Amygdala (tissue), 56 donors: ENCODE results near the gene SLC19A1.
"Not testable (repeated sequence)": the region's sequence is repeated elsewhere in the genome, so short reads cannot be mapped to it uniquely, and the experiment has no call there.

Source experiments
- DNase-seq, 56 donors: peaks; one replicate each; lab custom pipeline; 2025; lab: John Stamatoyannopoulos, UW

Gene SLC19A1

DNA sequence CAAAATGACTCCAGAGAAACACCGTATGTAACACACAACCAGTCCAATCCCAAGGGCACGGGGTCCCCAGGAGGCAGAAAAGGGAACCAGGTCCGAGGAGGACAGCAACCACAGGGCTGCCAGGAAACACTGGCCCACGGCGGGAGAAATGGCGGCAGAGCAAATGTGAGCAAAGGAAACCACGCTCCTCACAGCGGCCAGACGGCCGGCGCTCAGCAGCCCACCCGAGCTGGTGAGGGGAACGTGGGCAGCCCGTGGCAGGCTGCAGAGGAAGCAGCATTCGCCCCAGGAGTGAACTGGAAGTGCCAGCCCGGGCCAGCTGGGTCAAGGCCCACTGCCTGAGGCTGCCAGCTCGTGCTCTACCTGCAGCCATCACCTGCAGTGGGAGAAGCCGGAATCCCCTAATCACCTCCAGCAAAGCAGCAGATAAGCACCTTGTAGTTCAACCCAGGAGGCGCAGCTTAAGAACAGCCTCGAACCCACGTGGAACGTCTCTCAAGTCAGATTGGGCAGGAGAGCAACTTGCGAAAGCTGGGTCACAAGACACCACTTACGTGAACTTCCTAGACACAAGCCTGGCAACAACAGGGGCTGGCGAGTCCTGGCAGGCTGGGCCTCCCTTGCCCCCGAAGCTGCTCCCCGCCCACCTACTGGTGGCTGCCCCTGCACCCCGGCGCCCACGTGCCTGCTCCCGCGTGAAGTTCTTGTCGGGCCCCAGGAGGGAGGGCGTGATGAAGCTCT, 6.7 kb downstream of the SLC19A1 start:
- peak in 8 of 56 donors; percentile 19 to 66 (median 32) for DNase-seq

DNA sequence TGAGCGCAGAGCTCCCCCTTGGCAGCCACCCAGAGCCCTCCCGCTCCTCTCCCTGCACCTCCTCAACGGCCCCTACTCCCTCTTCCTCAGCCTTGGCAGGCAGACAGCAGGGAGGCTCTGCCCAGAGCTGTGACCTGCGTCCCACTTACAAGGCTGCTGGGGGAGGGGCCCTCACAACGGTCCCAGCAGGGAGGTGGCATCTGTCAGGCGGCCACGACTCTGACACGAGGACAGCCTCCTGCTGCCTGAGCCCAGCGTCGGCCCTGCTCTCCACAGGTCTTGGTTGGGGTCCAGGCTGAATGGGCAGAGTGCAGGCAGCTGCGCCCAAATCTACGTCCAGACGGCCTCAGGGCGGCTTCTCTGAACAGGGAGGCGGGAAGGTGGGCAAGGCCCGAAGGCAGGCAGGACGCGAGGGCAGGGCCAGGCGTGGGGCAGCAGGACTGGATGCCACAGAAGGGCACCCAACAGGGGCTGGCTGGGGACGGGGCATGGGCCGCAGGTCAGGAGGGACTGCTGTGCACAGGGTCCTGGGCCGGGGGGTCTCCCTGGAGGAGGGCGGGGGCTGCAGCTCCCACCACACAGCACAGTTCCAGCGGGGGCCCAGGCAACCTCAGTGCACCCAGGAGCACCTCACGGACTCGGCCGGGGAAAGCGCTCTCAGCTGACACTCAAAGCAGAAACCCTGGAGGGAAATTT, 7.5 kb downstream of the SLC19A1 start:
- DNase-seq: peak in 38 of 56 donors; percentile 35 to 87 (median 58)

DNA sequence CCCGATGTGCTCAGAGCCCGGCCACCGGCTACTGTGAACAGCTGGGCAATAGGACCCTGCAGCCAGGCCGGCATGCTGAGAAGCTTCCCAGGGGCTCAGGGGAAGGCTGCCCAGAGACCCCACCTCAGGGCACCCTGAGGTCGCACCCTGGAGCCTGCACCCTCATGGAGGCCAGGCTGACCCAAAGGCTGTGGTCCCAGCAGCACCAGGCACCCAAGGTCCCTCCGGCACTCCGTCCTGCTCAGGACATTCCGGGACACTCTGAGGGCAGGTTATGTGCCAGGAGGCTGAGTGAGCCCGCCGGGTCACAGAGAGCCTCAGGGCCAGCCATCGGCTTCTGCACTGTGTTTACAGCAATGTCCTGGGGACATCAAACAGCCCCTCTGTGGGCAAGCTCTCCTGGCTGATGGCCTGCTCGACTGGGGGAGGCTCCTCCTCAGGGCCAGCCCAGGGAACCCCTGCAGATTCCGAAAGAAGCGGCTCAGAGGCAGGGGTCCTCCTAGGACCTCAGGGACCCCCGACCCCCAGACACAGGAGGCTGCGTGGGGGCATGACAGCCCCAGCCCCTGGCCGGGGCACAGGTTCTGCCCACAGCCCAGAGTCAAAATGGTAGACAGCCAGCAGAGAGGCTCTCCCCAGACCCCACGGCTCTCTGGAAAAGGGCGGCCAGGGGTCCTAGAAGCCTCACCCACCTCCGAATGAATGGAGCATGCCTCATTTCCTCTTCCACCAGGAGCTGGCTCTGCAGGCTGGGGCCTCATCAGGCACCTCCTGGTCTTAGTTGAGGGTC, 8.2 kb downstream of the SLC19A1 start:
- DNase-seq: no peak

DNA sequence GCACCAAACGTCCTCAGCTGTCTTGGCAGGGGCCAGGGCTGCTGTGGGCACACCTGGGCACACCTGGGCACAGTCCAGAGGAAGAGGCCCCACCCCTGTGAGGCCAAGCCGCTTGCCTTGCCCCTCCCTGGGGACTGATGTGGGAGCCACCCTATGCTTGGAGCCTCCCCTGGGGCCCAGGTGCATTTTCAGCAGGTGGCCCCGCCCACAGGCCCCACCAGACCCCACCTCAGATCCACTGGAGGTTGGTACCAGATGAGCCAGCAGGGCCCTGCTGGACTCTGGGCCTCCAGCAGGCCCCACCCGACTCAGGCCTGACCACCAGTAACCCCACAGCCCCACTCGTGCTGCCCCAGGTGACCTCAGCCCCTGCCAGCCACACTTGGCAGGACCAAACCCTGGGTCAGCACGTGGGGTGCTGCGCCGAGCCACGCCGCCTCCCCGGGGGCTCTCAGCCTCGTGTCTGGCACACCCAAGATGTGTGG, 8.8 kb downstream of the SLC19A1 start:
- DNase-seq: peak in 3 of 56 donors; percentile 14 to 44 (median 19)

DNA sequence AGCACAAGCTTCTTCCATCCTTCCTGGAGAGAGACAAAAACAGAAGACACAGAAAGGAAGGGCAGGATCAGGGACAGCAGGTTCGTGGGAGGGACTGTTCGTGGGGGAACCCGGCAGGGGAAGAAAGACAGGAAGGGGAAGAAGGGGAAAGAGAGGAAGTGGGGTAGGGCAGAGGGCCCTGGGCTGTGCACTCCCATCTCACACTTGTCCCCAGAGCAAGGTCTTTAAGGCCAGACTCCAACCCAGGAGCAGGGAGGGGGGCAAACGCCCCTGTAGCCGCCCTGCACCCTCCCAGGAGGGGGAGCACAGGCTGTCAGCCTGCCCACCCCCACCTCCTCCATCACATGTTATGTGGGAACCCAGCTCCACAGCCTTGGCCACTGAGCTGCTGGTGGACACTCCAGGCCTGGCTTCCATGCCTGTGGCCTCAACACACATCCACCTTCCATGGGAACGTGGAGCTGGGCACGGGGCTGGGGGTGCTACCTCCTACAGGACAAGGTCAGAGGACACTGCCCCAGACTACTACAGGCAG, 9.3 kb downstream of the SLC19A1 start:
- DNase-seq: no peak

DNA sequence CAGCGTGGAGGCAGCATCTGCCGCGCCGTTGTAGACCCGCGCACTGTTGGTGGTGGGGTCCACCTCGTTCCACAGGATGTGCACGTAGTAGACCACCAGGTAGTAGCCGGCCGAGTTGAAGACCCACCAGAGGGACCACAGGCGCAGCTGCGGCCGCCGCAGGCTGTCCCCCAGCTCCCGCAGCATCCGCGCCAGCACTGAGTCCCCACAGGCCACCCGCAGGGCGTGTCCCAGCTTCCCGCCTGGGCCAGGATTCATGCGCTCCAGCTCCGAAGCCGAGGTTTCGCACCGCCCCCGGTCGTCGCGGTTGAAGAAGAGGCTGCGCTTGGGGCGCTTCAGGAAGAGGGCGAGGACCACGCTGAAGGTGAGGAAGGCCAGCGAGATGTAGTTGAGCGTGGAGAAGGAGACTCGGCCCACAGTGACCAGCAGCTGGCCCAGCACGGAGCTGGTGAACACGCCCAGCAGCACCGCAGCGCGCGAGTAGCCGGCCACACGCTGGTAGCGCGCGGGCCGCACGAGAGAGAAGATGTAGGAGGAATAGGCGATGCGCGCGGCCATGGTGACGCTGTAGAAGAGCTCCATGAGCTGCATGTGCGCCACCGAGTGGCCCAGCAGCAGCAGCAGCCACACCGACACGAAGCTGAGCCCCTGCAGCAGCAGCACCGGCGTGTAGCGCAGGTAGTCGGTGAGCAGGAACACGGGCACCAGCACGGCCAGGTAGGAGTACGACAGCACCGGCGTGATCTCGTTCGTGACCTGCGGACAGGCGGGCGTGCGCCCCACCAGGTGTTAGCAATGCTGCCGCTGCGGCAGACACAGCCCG, 10.6 kb downstream of the SLC19A1 start:
- no peak for DNase-seq

DNA sequence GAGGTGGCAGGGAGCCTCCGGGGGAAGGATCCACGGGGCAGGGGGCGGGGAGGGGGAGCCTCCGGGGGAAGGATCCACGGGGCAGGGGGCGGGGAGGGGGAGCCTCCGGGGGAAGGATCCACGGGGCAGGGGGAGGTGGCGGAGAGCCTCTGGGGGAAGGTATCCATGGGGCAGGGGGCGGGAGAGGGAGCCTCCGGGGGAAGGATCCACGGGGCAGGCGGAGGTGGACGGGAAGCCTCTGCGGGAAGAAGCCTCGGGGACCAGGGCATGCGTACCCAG, 11.2 kb downstream of the SLC19A1 start:
- DNase-seq: not testable (repeated sequence)

DNA sequence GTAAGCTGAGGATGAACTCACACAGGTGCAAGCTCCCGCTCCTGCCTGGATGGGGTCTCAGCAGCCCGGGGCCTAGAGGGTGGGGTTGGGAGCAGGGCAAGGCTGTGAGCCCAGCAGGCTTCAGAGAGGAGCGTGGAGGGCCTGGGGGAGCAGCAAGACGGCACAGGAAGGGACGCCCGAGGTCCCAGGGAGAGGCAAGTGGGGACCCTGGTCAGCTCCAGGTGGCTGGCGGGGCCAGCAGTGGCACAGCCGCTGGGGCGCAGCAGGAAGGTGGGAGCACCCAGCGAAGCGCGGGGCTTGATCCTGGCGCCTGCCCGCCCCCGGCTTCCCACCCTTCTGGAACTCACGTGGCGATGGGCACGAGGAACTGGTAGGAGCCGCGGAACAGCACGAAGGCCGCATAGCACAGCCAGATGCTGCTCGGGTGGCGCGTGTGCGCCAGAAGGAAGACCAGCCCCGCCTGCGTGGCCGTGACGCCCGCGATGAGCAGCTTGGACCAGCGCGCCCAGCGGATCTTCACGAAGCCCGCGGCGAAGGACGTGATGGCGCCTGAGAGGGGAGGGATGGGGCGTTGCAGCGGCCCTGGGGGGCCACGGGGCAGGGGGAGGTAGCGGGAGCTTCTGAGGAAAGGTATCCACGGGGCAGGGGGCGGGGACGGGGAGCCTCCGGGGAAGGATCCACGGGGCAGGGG, 11.7 kb downstream of the SLC19A1 start:
- DNase-seq: no peak

DNA sequence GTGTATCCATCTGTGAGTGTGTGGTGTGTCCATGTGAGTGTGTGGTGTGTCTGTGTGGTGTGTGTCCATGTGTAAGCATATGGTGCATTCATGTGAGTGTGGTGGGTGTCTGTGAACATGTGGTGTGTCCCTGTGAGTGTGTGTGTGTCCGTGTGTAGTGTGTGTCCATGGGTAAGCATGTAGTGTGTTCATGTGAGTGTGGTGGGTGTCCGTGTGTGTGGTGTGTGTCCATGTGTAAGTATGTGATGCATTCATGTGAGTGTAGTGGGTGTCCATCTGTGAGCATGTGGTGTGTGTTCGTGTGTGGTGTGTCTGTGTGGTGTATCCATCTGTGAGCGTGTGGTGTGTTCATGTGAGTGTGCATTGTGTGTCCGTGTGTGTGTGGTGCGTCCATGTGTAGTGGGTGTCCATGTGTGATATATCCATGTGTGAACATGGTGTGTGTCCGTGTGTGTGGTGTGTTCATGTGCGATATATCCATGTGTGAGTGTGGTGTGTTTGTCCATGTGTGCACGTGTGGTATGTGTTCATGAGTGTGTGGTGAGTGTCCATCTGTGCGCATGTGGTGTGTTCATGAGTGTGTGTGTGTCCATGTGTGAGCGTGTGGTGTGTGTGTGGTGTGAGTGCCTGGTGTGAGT, 12.3 kb downstream of the SLC19A1 start:
- DNase-seq: no peak

DNA sequence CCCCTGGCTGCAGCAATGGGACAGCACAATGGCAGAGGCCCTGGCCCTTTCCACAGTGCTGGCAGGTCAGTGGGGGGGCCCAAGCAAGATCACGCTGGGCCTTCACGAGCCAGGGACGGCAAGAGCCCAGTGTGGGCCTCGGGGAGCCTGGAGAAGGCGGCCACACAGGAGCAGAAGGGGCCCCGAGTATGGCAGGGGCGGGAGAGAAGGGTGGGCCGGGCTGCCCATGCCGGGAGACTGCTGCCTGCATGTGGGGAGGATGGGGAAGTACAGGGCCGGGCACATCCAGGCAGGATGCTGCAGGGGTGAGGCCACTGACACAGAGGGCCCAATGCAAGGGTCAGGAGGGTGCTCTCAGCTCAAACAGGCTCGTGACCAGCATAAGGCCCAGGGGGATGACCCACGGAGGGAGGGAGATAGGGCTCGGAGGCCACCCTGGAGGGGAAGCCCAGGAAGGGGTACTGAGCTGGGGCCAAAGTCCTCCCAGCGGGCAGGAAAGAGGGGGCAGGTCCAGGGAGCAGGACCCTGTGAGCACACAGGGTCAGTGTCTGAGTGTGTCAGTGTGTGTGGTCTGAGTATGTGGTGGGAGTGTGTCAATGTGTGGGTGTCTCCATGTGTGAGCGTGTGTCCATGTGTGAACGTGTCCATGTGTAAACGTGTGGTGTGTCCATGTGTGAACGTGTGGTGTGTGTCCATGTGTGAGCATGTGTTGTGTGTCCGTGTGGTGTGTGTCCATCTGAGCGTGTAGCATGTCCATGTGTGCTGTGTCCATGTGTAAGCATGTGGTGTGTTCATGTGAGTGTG, 13.1 kb downstream of the SLC19A1 start:
- no peak for DNase-seq

DNA sequence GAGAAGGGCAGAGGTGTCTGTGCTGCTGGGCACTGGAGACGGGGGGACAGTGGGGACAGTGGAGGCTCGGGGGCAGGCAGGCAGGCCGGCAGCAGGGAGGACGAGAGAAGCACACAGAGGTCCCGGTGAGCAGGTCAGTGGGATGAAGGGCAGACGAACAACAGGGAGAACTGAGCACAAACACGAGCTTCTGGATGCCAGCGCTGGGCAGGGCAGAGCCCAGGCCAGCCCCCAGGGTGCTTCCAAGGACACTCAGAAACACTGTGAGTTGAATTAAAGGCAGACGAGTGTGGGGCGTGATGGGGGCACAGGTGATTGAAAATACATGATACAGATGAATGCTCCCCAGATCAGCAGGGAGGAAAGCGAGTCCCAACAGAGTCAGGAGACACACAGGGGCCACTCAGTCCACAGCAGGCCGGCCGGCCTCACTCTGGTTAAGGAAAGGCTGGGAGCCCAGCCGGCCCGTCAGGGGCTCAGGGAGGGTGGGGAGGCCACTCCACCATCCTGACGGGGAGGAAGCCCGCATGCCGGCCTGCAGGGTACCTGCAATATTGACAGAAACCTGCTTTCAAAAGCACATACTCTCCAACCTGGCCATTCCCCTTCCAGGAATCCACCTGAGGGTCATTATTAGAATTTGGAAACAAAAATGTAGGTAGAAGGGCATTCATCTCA, 14.1 kb downstream of the SLC19A1 start:
- DNase-seq: no peak

DNA sequence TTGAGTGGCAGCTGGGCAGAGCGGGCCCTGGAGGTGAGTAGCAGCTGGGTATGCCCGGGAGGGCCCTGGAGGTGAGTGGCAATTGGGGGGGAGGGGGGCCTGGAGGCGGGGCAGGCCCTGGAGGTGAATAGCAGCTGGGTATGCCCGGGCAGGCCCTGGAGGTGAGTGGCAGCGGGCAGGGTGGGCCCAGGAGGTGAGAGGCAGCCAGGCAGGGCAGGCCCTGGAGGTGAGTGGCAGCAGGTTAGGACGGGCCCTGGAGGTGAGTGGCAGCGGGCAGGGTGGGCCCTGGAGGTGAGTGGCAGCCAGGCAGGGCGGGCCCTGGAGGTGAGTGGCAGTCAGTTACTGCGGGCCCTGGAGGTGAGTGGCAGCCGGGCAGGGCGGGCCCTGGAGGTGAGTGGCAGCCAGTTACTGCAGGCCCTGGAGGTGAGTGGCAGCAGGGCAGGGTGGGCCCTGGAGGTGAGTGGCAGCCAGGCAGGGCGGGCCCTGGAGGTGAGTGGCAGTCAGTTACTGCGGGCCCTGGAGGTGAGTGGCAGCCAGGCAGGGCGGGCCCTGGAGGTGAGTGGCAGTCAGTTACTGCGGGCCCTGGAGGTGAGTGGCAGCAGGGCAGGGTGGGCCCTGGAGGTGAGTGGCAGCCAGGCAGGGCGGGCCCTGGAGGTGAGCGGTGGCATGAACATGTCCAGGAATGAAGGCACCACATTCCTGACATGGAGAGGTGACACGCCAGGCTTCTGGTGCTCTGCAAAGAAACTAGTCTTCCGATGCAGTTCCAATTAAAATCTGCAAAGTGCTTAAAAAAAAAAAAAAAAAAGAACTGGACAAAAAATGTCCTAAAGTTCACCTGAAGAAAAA, 14.9 kb downstream of the SLC19A1 start:
- DNase-seq: not testable (repeated sequence)

DNA sequence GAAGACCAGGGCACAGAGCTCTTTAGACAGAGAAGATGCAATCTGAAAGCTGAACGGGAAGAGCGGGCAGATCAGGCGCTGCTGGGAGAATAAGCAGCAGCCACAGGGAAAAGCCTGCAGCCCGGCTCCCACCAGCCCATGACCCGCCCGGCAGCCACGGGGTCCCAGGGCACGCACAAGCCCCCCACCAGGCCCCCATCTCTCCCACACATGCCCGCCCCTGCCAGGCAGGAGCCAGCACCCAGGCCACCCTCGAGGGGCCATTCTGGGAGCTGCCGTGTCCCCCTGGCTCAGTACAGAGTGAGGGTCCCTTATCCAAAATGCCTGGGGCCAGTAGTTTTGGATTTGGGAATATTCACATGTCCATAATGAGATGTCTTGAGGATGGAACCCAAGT, 16.3 kb downstream of the SLC19A1 start:
- DNase-seq: no peak

DNA sequence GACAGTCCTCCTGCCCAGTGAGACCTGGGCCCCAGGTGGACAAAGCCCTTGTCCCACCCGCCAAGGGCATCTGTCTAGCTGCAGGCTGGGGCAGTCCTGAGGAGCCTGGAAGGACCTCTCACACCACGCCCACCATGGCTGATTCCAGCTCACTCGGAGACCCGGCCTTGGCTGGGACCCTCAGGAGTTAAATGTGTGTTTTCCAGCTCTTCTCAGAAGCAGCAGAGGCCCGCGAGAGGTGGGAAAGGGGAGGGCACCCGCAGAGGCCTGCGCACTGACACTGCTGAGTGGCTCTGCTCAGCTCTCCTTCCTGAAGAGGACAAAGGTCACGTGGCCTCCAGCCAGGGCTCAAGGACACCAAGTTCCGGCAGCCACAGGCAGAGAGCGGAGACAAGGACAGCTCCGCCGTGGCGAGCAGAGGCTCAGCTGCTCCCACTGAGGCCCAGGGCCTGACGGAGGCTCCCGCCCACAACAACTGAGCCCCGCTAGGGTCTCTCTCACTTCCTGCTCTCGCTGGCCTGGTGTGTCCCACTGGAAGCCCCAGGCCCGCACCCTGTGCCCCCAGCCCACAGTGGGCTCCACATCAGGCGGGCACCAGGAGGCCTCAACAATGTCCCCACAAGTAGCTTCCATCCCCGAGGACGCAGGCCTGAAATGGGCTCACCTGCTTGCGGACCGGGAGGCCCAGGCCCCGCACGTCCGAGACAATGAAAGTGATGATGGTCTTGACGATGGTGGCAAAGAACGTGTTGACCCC, 16.9 kb downstream of the SLC19A1 start:
- peak in 1 of 56 donors; percentile 17 for DNase-seq

DNA sequence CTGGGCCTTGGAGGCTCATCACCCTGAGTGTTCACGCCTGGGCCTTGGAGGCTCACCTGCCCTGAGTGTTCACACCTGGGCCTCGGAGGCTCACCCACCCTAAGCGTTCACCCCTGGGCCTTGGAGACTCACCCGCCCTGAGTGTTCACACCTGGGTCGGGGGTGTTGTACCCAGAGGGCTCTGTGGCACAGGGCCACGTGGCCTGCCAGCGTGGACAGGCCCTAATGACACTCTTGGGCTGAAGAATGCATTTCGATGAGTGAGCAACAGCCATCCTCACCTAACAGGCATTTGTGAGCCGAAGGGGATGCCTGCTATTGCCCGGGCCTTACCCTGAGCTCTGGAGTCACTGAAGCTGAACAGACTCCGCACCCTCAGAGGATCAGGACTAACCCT, 17.5 kb downstream of the SLC19A1 start:
- DNase-seq: no peak
